Stomach smooth muscle (tissue), 2 donors: ENCODE results near the gene PCED1A.

Experiments
- H3K27ac ChIP-seq: one replicate; pipeline ENCODE4 v1.7.0; 2013; ENCODE audit warnings: mild to moderate bottlenecking, low read length, inconsistent platforms
- H3K27me3 ChIP-seq, 2 donors: one replicate each; pipeline ENCODE4 v1.7.0; 2013; ENCODE audit warnings: low read length in 2 of 2; ENCODE audit not compliant: insufficient read depth in 2 of 2, control insufficient read depth in 1 of 2
- H3K36me3 ChIP-seq, 2 donors: one replicate each; pipeline ENCODE4 v1.7.0; 2013; ENCODE audit warnings: low read length in 2 of 2; ENCODE audit not compliant: control insufficient read depth in 2 of 2, insufficient read depth in 2 of 2
- H3K4me1 ChIP-seq: one replicate; pipeline ENCODE4 v1.7.0; 2013; ENCODE audit warnings: low read length; ENCODE audit not compliant: control insufficient read depth, insufficient read depth
- H3K4me3 ChIP-seq, 2 donors: one replicate each; pipeline ENCODE4 v1.7.0; 2013; ENCODE audit warnings: low read length in 2 of 2
- H3K9ac ChIP-seq, 2 donors: one replicate each; pipeline ENCODE4 v1.7.0; 2013; ENCODE audit warnings: low read length in 2 of 2, mild to moderate bottlenecking in 1 of 2
- H3K9me3 ChIP-seq, 2 donors: one replicate each; pipeline ENCODE4 v1.7.0; 2013; ENCODE audit warnings: low read length in 2 of 2; ENCODE audit not compliant: control insufficient read depth in 2 of 2
- donor health status: healthy.
- donor health status: Pancreatic carcinoma.

The PCED1A gene

GRCh38 chr20:2804041-2804828 lies 36.2 kb downstream of the PCED1A start:
- Histone ChIP-seq H3K36me3 (no peaks in the 10 kb centered on the region), H3K9me3 (no peaks in the 10 kb centered on the region), H3K4me1 (peaks cover 11% of the 10 kb centered on the region), H3K27ac (no peak overlapping the region), H3K4me3 (no peak overlapping the region), H3K9ac (no peak overlapping the region), H3K27me3 (peaks cover 56 to 69% of the 10 kb centered on the region in 2 donors)

GRCh38 chr20:2801286-2801728 lies 39.1 kb downstream of the PCED1A start:
- no peaks in the 10 kb centered on the region for H3K9me3 ChIP-seq
- H3K4me1 ChIP-seq, result peaks cover 11% of the 10 kb centered on the region
- H3K36me3 ChIP-seq, result no peaks in the 10 kb centered on the region
- no peak overlapping the region for H3K4me3 ChIP-seq
- peaks cover 61 to 72% of the 10 kb centered on the region in 2 donors for H3K27me3 ChIP-seq
- H3K27ac ChIP-seq, result no peak overlapping the region
- no peak overlapping the region for H3K9ac ChIP-seq

- Histone ChIP-seq H3K36me3 (no peaks in the 10 kb centered on the region), H3K27ac (no peak within 1 kb of the TSS), H3K9ac (no peak within 1 kb of the TSS), H3K4me1 (peaks cover 11% of the 10 kb centered on the region), H3K27me3 (peaks cover 55 to 66% of the 10 kb centered on the region in 2 donors), H3K9me3 (no peaks in the 10 kb centered on the region), H3K4me3 (peak within 1 kb of the TSS; percentile 53 to 59)
Measured at GRCh38 chr20:2800521-2801285, 39.8 kb downstream of the PCED1A start, which contains the start of gene CPXM1. TSS of gene CPXM1 (minus strand) at chr20:2800627. CDS start at chr20:2800572, 55 bp downstream.

- no peaks in the 10 kb centered on the region for H3K9me3 ChIP-seq
- H3K4me3 ChIP-seq, result peak overlapping the region; percentile 53 to 59
- H3K36me3 ChIP-seq, result no peaks in the 10 kb centered on the region
- no peak overlapping the region for H3K27ac ChIP-seq
- no peak overlapping the region for H3K9ac ChIP-seq
- H3K27me3 ChIP-seq, result peaks cover 51 to 58% of the 10 kb centered on the region in 2 donors
- peaks cover 11% of the 10 kb centered on the region for H3K4me1 ChIP-seq
Measured at GRCh38 chr20:2799688-2800520, 40.6 kb downstream of the PCED1A start.

- Histone ChIP-seq H3K36me3 (no peaks in the 10 kb centered on the region), H3K9me3 (no peaks in the 10 kb centered on the region), H3K4me1 (peaks cover 11% of the 10 kb centered on the region), H3K27me3 (peaks cover 50 to 52% of the 10 kb centered on the region in 2 donors), H3K4me3 (peak overlapping the region in 1 of 2 donors; percentile 59), H3K9ac (no peak overlapping the region), H3K27ac (no peak overlapping the region)
Measured at GRCh38 chr20:2799271-2799670, 41.2 kb downstream of the PCED1A start.

- Histone ChIP-seq H3K4me3 (no peak overlapping the region), H3K27me3 (peaks cover 47 to 48% of the 10 kb centered on the region in 2 donors), H3K9ac (no peak overlapping the region), H3K27ac (no peak overlapping the region), H3K9me3 (no peaks in the 10 kb centered on the region), H3K4me1 (peaks cover 11% of the 10 kb centered on the region), H3K36me3 (no peaks in the 10 kb centered on the region)
Measured at GRCh38 chr20:2798814-2799213, 41.6 kb downstream of the PCED1A start.

GRCh38 chr20:2798095-2798805 lies 42.2 kb downstream of the PCED1A start:
- Histone ChIP-seq H3K4me3 (no peak overlapping the region), H3K4me1 (peaks cover 11% of the 10 kb centered on the region), H3K9ac (no peak overlapping the region), H3K27me3 (peaks cover 43 to 44% of the 10 kb centered on the region in 2 donors), H3K36me3 (no peaks in the 10 kb centered on the region), H3K9me3 (no peaks in the 10 kb centered on the region), H3K27ac (no peak overlapping the region)

- no peaks in the 10 kb centered on the region for H3K9me3 ChIP-seq
- H3K4me1 ChIP-seq, result peaks cover 11% of the 10 kb centered on the region
- H3K27me3 ChIP-seq, result peaks cover 37 to 38% of the 10 kb centered on the region in 2 donors
Measured at GRCh38 chr20:2797136-2797983, 43.1 kb downstream of the PCED1A start.

GRCh38 chr20:2796011-2796660 lies 44.3 kb downstream of the PCED1A start:
- Histone ChIP-seq H3K27ac (no peak overlapping the region), H3K36me3 (no peaks in the 10 kb centered on the region), H3K4me3 (no peak overlapping the region), H3K4me1 (peaks cover 11% of the 10 kb centered on the region), H3K9me3 (no peaks in the 10 kb centered on the region), H3K27me3 (peaks cover 30 to 33% of the 10 kb centered on the region in 2 donors), H3K9ac (no peak overlapping the region)

More at GRCh38 chr20:2797136-2797983, 43.1 kb downstream of the PCED1A start:
- Histone ChIP-seq H3K4me3 (no peak overlapping the region), H3K9ac (no peak overlapping the region), H3K36me3 (no peaks in the 10 kb centered on the region), H3K27ac (no peak overlapping the region)
